NCI-H2196 treated with DMSO at 0.1 percent for 48 hours (cell line): ENCODE results near the gene GLTP.
"Not testable (repeated sequence)": the region's sequence is repeated elsewhere in the genome, so short reads cannot be mapped to it uniquely, and the experiment has no call there.

Experiments
- DNase-seq: peaks from one replicate; lab custom pipeline; 2025; ENCODE audit not compliant: unreplicated experiment; lab: John Stamatoyannopoulos, UW

GLTP gene

DNA sequence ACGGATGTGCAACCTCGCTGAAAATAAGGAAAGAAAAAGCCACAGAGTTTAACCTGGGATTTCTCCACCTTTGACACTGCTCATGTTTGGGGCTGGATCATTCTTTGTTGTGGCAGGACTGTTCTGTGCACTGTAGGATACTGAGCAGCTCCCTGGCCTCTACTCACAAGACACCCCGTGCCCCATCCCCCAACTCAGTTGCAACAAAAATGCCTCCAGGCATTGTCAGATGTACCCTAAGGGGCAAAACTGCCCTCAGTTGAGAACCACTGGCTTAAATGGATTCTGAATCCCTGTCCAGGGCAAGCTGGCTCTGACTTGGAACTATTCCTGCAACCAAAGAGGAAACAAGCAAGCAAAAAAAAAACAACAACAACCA lies 2.1 kb downstream of the GLTP start:
- DNase-seq, result no peak

DNA sequence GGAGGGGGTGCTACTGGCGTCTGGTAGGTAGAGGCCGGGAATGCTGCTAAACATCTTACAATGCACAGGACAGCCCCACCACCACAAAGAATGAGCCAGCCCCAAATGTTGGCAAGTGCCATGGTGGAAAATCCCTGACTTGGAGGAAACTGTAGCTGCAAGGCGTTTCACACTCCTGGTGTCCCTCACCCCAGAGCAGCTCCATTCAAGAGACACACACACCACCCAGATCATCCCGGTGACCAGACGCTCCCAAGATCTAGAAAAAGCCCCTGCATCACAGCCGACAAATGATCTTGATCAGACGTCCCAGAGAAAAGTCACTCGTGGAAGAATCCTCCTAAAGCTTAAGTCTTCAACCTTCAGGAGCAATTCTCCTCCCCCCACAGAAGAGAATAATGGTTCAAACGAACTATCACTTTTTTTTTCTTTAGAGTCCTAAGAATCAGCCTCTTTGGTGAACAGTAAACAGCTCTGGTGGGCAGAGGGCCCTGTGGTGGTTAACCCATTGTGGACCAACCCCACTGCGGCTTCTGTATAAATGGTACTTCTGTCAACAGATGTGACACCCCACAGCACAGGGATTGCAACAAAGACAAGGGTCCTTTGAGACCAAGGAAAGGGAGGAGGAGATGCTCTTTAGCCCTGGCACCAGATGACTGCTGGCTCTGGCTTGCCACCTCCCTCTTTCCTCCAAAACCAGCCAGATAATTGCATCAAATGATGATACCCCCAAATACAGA lies 2.7 kb downstream of the GLTP start:
- DNase-seq, result no peak

GRCh38 chr12:109876406-109876805 lies 3.9 kb downstream of the GLTP start:
- DNase-seq, result no peak

DNA sequence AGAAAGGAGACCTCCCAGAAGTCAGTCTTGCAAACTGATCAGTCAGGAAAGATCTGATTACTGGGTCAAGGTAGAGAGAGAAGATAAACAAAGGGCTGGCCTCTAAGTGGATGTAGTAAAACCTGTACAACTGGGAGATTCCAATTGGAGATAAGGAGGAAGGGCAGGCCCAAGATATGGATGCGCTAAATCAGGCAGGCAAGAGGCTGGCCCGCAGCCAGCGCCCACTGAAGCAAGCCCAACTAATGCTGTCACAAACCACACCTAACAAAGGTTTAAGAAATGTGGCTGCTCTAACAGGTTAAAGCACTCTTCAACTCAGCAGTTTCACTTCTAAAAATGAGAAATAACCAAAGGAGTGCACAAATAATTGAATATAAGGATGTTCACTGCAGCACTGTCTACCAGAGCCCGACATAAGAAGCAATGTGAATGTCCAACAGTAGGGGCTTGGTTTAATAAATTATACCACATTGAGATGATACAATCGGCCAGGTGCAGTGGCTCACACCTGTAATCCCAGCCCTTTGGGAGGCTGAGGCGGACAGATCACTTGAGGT lies 4.7 kb downstream of the GLTP start:
- peak; percentile 39 for DNase-seq

GRCh38 chr12:109873653-109874052 lies 6.7 kb downstream of the GLTP start:
- no peak for DNase-seq

GRCh38 chr12:109871668-109872314 lies 8.6 kb downstream of the GLTP start:
- DNase-seq, result no peak

- DNase-seq, result no peak
Observed at GRCh38 chr12:109870648-109871047, 9.7 kb downstream of the GLTP start.

GRCh38 chr12:109868182-109869051 lies 11.9 kb downstream of the GLTP start:
- DNase-seq, result no peak

DNA sequence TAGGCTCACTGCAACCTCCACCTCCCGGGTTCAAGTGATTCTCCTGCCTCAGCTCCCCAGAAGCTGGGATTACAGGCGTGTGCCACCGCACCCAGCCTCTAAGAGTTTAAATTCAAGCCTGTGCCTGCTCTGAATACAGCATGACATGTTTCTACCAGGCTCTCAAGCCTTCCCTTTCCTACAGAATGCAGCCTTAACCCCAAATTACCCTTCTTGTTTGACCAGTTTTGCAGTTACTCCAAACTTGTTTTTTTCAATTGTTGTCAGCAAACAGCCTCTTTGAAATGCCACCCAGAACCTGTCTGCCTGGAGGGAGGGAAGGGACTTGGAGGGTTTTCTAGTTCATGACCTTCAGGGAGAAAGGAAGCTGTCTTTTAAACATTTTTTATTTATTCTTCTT lies 15.4 kb downstream of the GLTP start:
- no peak for DNase-seq

DNA sequence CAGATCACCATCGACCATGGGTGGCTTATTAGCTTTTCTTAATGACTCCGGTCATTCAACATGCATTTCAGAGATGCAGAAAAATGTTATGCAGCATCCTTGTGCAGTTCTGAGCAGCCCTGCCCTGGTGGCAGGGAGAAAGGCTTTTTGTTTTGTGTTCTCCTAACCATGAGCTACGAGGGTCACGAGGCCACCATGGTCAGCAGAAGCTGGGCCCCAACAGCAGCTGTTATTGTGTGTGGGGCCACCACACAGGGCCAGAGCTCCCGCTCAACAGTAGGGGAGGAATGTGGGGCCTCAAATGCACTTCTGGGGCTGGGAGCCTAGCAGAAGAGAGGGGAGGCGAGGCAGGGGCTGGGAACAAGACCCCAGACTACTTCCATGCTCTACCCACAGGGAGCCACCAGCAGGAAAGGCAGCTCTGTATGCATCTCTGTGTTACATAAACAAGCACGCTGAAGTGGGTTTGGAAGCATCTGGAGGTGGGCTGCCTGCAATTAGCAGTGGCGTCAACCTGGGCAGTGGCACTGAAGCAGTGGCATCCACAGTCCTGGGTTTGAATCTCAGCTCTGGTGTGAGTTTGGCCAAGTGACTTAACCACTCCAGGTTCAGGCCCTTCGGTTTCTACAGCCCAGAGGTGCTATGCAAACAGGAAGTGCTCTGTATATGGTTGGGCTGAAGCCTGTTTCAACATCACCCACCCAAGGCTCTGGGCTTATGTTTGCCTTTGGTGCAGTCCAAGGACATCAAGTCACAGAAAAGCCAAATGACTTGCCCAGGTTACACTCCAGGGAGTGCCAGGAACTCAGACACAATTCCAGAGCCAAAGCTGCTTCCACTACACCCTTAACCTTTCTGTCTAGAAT lies 16.3 kb downstream of the GLTP start:
- no peak for DNase-seq

DNA sequence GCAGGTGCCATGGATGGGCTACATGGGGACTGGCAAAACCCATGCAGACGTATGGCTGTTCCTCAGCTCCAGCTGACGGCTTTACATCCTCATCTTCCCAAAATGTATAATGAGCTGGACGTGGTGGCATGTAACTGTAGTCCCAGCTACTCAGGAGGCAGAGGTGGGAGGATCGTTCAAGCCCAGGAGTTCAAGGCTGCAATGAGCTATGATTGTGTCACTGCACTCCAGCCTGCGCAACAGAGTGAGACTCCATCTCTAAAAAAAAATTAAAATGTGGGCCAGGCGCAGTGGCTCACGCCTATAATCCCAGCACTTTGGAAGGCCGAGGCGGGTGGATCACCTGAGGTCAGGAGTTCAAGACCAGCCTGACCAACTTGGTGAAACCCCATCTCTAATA lies 17.9 kb downstream of the GLTP start:
- not testable (repeated sequence) for DNase-seq

DNA sequence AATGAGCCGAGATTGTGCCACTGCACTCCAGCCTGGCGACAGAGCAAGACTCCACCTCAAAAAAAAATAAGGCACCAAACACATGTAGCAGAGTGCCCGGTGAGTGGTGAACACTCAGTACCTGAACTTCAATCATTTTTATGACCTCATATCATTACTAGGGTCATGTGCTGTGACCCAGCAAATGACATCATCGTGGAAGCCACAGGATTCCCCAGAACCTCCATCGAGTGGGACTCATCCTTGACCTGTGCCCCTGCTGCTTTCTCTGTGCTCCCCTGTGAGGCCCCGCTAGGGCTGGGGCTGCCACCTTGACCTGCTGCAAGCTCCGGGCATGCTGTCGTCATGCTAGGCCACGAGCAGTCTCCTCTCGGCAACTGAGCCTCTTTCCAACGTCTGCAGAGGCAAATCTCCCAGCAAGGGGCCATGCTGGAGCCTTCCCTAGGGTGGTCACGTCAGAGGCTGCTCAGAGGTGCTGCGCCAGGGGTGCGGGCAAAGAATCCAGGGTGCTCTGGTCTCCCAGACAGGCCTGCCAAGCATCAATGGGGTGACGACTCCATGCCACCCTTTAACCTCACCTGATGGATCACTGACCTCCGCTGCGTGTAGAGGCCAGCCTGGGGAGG lies 18.5 kb downstream of the GLTP start:
- DNase-seq, result no peak

- DNase-seq, result no peak
Observed at GRCh38 chr12:109860977-109861376, 19.4 kb downstream of the GLTP start.

DNA sequence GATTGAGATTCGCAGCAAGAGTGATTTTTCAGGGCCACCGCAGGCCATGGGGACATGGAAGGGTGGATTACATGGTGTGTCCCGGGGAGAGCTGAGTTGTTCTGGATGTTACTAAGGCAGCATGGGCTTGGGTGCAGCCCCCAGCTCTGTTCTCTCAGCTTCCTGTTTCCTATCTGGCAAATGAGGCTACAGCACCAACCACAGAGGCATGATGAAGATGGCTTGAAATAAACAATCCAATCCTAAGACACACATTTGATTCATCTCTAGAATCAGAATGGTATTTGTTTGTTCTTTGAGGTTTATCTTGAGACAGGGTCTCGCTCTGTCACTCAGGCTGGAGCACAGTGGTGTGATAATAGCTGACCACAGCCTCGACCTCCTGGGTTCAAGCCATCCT lies 21.6 kb downstream of the GLTP start:
- no peak for DNase-seq

DNA sequence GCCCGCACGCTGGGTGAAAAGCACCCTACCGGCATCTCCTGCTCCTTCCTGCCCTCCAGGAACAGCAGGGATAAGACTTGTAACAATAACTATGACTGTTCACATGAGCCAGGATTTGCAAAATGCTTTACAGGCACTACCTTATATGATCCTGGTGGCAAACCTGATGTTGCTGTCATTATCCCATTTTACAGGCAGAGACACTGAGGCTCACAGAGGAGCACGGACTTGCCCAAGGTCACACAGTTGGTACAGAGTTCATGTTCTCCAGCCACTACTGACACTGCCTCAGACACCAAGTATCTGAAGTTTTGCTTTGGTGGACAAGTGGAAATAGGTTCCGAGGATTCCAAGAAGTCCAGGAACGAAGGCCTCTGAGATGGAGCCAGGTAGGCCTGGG lies 22.6 kb downstream of the GLTP start:
- DNase-seq, result no peak

DNA sequence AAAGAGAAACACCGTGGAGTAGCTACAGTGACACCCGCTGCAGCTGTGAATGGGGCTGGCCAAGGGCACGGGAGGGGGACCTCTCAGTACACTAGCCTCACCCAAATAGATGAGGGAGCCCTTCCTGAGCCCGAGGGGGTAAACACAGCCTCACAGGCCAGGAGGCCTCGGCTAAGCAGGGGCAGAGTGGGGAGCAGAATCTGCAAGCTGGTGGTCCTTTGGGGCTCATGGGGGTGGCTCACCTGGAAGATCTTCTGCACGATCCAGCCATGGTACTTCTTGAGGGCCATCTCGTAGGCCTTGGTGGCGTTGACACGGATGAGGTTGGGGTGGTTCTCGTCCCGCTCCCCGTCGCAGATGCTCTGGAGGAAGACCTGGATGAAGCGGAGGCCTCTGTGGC lies 25.0 kb downstream of the GLTP start:
- no peak for DNase-seq

- DNase-seq, result not testable (repeated sequence)
Observed at GRCh38 chr12:109850518-109850917, 29.8 kb downstream of the GLTP start.

- DNase-seq, result no peak
Observed at GRCh38 chr12:109847142-109847735, 33.1 kb downstream of the GLTP start.

GRCh38 chr12:109845824-109846205 lies 34.5 kb downstream of the GLTP start:
- no peak for DNase-seq
